Measurements from ENCODE around the gene BMPR1A. TPM values are rescaled to one million over a fixed set of nuclear protein-coding genes. Genes with fewer than 3 reads are reported as not detected.

BMPR1A gene
- total RNA-seq, 1 experiment from 2014 or later, result 63.2 TPM

GRCh38 chr10:86742230-86742629, 14.2 kb upstream of the BMPR1A start:
- H3K27ac Mint-ChIP-seq (ENCODE audit: unreplicated experiment), result no peak overlapping the region
- no TSS peak for BruUV-seq (replicated peaks)
- H3K4me1 ChIP-seq, result no peaks in the 10 kb centered on the region
- ChIA-PET CTCF (no interaction called here), POLR2A (no interaction called here)
- no peak overlapping the region for H3K4me3 Mint-ChIP-seq (ENCODE audit: unreplicated experiment)
- no peaks in the 10 kb centered on the region for H3K36me3 ChIP-seq (ENCODE audit: control insufficient read depth, insufficient read depth, low read length)
- no peak for DNase-seq
- intact Hi-C loops (cut with micrococcal nuclease; ENCODE audit: unreplicated experiment), result no loop called here
- no peak overlapping the region for H3K4me3 ChIP-seq (ENCODE audit: low read depth, low read length)
- no peaks in the 10 kb centered on the region for H3K27me3 Mint-ChIP-seq (ENCODE audit: insufficient read depth, unreplicated experiment)
- TF ChIP-seq, protein P1, sequence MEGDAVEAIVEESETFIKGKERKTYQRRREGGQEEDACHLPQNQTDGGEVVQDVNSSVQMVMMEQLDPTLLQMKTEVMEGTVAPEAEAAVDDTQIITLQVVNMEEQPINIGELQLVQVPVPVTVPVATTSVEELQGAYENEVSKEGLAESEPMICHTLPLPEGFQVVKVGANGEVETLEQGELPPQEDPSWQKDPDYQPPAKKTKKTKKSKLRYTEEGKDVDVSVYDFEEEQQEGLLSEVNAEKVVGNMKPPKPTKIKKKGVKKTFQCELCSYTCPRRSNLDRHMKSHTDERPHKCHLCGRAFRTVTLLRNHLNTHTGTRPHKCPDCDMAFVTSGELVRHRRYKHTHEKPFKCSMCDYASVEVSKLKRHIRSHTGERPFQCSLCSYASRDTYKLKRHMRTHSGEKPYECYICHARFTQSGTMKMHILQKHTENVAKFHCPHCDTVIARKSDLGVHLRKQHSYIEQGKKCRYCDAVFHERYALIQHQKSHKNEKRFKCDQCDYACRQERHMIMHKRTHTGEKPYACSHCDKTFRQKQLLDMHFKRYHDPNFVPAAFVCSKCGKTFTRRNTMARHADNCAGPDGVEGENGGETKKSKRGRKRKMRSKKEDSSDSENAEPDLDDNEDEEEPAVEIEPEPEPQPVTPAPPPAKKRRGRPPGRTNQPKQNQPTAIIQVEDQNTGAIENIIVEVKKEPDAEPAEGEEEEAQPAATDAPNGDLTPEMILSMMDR (IDR thresholded peaks at IDR 0.05; ENCODE audit: insufficient read depth in 1 of 2, low read depth in 1 of 2, low read length in 1 of 2, severe bottlenecking in 1 of 2, unreplicated experiment in 1 of 2), result no peak
- no peaks in the 10 kb centered on the region for H3K4me1 Mint-ChIP-seq (ENCODE audit: low read depth, unreplicated experiment)
- H3K9me3 ChIP-seq, result no peaks in the 10 kb centered on the region
- H3K9me3 Mint-ChIP-seq (ENCODE audit: unreplicated experiment), result no peaks in the 10 kb centered on the region
- H3K27me3 ChIP-seq (replicated peaks; ENCODE audit: control insufficient read depth, insufficient read depth, low read length), result no peaks in the 10 kb centered on the region
- H3K36me3 Mint-ChIP-seq (ENCODE audit: insufficient read depth, unreplicated experiment), result no peaks in the 10 kb centered on the region

DNA sequence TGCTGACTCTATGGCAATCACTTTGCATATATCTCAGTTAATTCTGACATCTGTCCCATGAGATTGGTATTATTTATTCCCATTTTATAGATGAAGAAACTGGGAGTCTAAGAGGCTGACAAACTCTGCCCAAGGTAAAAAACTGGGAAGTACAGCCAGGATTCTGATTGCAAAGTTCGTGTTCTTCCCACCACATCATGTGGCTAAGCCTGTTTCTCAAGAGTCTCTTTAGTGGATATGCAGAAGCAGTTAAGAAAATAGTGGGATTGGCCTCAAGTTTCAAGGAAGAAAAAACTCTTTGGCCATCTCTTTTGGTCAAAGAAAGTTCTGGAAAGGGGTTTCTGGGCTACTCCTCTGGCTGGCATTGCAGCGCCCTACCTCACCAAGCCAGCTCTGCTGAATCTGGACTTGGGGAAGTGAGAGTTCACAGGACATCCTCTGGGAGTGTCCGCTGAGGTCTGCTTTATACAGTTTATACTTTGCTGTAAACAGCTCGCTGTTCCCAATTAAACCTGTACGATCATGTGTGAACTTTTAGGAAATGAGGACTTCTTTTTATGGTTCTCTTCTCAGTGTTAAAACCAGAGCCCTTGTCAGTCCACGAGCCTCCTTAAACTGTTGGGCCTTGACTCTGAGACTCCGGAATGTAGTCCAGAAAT, 12.2 kb upstream of the BMPR1A start:
- intact Hi-C loops (cut with micrococcal nuclease; ENCODE audit: unreplicated experiment), result no loop called here
- ChIA-PET CTCF (no interaction called here), POLR2A (no interaction called here)
- no peak overlapping the region for H3K27ac Mint-ChIP-seq (ENCODE audit: unreplicated experiment)
- H3K9me3 Mint-ChIP-seq (ENCODE audit: unreplicated experiment), result no peaks in the 10 kb centered on the region
- H3K36me3 ChIP-seq (ENCODE audit: control insufficient read depth, insufficient read depth, low read length), result no peaks in the 10 kb centered on the region
- DNase-seq, result no peak
- H3K4me3 ChIP-seq (ENCODE audit: low read depth, low read length), result no peak overlapping the region
- no peaks in the 10 kb centered on the region for H3K36me3 Mint-ChIP-seq (ENCODE audit: insufficient read depth, unreplicated experiment)
- no peaks in the 10 kb centered on the region for H3K9me3 ChIP-seq
- TF ChIP-seq, protein P1 (IDR thresholded peaks at IDR 0.05; ENCODE audit: insufficient read depth in 1 of 2, low read depth in 1 of 2, low read length in 1 of 2, severe bottlenecking in 1 of 2, unreplicated experiment in 1 of 2), result no peak
- no peaks in the 10 kb centered on the region for H3K27me3 Mint-ChIP-seq (ENCODE audit: insufficient read depth, unreplicated experiment)
- H3K27me3 ChIP-seq (replicated peaks; ENCODE audit: control insufficient read depth, insufficient read depth, low read length), result no peaks in the 10 kb centered on the region
- H3K4me3 Mint-ChIP-seq (ENCODE audit: unreplicated experiment), result no peak overlapping the region
- no TSS peak for BruUV-seq (replicated peaks)
- no peaks in the 10 kb centered on the region for H3K4me1 ChIP-seq
- H3K4me1 Mint-ChIP-seq (ENCODE audit: low read depth, unreplicated experiment), result no peaks in the 10 kb centered on the region

GRCh38 chr10:86747796-86748581, 8.4 kb upstream of the BMPR1A start:
- Mint-ChIP-seq H3K9me3 (ENCODE audit: unreplicated experiment) (no peaks in the 10 kb centered on the region), H3K4me3 (ENCODE audit: unreplicated experiment) (no peak overlapping the region), H3K27ac (ENCODE audit: unreplicated experiment) (no peak overlapping the region), H3K36me3 (ENCODE audit: insufficient read depth, unreplicated experiment) (no peaks in the 10 kb centered on the region), H3K27me3 (ENCODE audit: insufficient read depth, unreplicated experiment) (no peaks in the 10 kb centered on the region), H3K4me1 (ENCODE audit: low read depth, unreplicated experiment) (peaks cover 10% of the 10 kb centered on the region)
- intact Hi-C loops (cut with micrococcal nuclease; ENCODE audit: unreplicated experiment), result no loop called here
- H3K36me3 ChIP-seq (ENCODE audit: control insufficient read depth, insufficient read depth, low read length), result no peaks in the 10 kb centered on the region
- no peaks in the 10 kb centered on the region for H3K9me3 ChIP-seq
- H3K4me1 ChIP-seq, result 0 out of 2 replicates have a peak, but pooled peaks cover 9% of the 10 kb centered on the region
- CTCF ChIA-PET, result no interaction called here
- POLR2A ChIA-PET, result no interaction called here
- BruUV-seq (replicated peaks), result no TSS peak
- TF ChIP-seq, protein P1 (IDR thresholded peaks at IDR 0.05; ENCODE audit: insufficient read depth in 1 of 2, low read depth in 1 of 2, low read length in 1 of 2, severe bottlenecking in 1 of 2, unreplicated experiment in 1 of 2), result no peak
- DNase-seq, result no peak
- no peak overlapping the region for H3K4me3 ChIP-seq (ENCODE audit: low read depth, low read length)
- no peaks in the 10 kb centered on the region for H3K27me3 ChIP-seq (replicated peaks; ENCODE audit: control insufficient read depth, insufficient read depth, low read length)

Measured in Caco-2 (cell line).